ENCODE results near the gene FAM3D.

Gene FAM3D

DNA sequence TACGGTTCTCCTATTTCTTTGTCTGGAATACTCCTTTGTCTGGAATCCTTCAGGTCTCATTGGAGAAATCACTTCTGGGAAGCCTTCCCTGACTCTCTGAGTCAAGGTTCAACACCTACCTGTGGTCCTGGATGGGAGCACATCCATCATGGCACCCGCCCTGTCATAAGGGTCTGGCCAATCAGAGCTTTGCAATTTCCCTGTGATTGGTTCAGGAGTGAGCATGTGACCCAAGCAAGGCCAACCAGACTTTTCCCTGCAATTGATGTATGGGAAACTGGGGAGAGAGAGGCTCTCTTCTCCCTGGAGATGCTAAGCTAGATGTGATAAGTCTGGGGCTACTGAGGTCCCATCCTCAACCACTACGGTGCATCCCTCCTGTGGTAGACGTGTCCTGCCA lies 8.1 kb downstream of the FAM3D start:
- TF ChIP-seq CTCF (IDR thresholded peaks at IDR 0.05; ENCODE audit: low read depth, low read length, missing control alignments): no peak
- no peak overlapping the region for H3K4me3 ChIP-seq (ENCODE audit: low read depth, low read length)
- no peak for DNase-seq (ENCODE audit: low read depth)
- in situ Hi-C loops (cut with HindIII; ENCODE audit: low sequenced_read_pairs): no loop called here

- no peak for DNase-seq (ENCODE audit: low read depth)
- no peak for TF ChIP-seq CTCF (IDR thresholded peaks at IDR 0.05; ENCODE audit: low read depth, low read length, missing control alignments)
- H3K4me3 ChIP-seq (ENCODE audit: low read depth, low read length): no peak overlapping the region
- in situ Hi-C loops (cut with HindIII; ENCODE audit: low sequenced_read_pairs): no loop called here
These were observed 8.9 kb downstream of the FAM3D start for GRCh38 chr3:58657571-58658141.

DNA sequence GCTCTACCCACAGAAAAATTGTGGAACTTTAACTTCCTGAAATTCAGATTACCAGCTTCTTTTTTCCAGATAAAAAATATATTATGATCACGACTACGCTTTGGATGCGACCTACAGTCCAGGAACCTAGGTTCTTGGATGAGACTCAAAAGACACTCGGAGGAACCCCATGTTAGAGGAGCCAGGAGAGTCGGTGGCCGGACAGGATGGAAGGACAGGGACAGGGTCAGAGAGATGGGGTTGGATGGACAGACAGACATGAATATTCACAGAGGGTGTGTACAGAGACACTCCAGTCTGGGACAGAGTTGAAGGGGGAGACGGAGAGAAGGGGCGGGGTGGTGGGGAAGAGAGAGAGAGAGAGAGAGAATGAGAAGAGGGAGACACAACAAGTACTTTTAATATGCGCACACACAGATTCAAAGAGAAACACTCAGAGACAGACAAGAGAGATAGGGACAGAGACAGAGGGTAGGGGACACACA lies 9.5 kb downstream of the FAM3D start:
- DNase-seq (ENCODE audit: low read depth): no peak
- in situ Hi-C loops (cut with HindIII; ENCODE audit: low sequenced_read_pairs): no loop called here
- no peak for TF ChIP-seq CTCF (IDR thresholded peaks at IDR 0.05; ENCODE audit: low read depth, low read length, missing control alignments)
- no peak overlapping the region for H3K4me3 ChIP-seq (ENCODE audit: low read depth, low read length)

- in situ Hi-C loops (cut with HindIII; ENCODE audit: low sequenced_read_pairs): no loop called here
- H3K4me3 ChIP-seq (ENCODE audit: low read depth, low read length): no peak overlapping the region
- DNase-seq (ENCODE audit: low read depth): no peak
- no peak for TF ChIP-seq CTCF (IDR thresholded peaks at IDR 0.05; ENCODE audit: low read depth, low read length, missing control alignments)
These were observed 9.9 kb downstream of the FAM3D start for GRCh38 chr3:58656631-58657030.

DNA sequence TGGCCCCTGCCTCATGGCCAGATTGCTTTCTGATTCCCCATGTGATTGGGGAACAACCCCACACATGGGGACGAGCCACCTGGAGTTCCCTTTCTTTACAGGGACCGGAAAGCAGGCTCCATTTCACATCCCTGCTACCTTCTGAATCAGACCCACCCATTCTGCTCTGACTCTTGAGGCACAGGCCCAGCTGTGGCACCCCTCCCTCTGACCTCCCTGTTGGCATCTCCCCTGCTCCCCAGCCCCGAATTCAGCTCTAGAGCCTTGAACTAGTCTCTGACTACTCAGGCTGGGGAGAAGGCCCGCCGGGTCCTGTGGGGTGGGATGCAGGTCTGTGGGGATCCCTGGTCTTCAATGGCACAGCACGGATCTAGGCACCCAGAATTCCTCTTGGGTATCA lies 12.1 kb downstream of the FAM3D start:
- no peak for DNase-seq (ENCODE audit: low read depth)
- in situ Hi-C loops (cut with HindIII; ENCODE audit: low sequenced_read_pairs): no loop called here
- TF ChIP-seq CTCF (IDR thresholded peaks at IDR 0.05; ENCODE audit: low read depth, low read length, missing control alignments): no peak
- no peak overlapping the region for H3K4me3 ChIP-seq (ENCODE audit: low read depth, low read length)

- TF ChIP-seq CTCF (IDR thresholded peaks at IDR 0.05; ENCODE audit: low read depth, low read length, missing control alignments): no peak
- no peak overlapping the region for H3K4me3 ChIP-seq (ENCODE audit: low read depth, low read length)
- in situ Hi-C loops (cut with HindIII; ENCODE audit: low sequenced_read_pairs): no loop called here
- DNase-seq (ENCODE audit: low read depth): no peak
These were observed 13.9 kb downstream of the FAM3D start for GRCh38 chr3:58652624-58653023.
